Ectodermal cell (in vitro differentiated cells): ENCODE measurements around the gene UNC13A.

Experiments used
- H3K27ac ChIP-seq: 2 replicates; pipeline ENCODE4 v1.7.0; 2013; ENCODE audit warnings: mild to moderate bottlenecking, low read depth, low read length; ENCODE audit not compliant: insufficient read depth, poor library complexity, severe bottlenecking
- H3K27me3 ChIP-seq: 2 replicates; pipeline ENCODE4 v1.7.0; 2013; ENCODE audit warnings: mild to moderate bottlenecking, low read length; ENCODE audit not compliant: insufficient read depth, control insufficient read depth, poor library complexity, severe bottlenecking
- H3K36me3 ChIP-seq: one replicate; pipeline ENCODE4 v1.7.0; 2013; ENCODE audit warnings: low read length; ENCODE audit not compliant: control insufficient read depth, insufficient read depth
- H3K4me1 ChIP-seq: one replicate; pipeline ENCODE4 v1.7.0; 2013; ENCODE audit warnings: low read length; ENCODE audit not compliant: control insufficient read depth, insufficient read depth
- H3K4me3 ChIP-seq: 2 replicates; pipeline ENCODE4 v1.7.0; 2013; ENCODE audit warnings: low read depth, low read length, control low read depth; ENCODE audit not compliant: insufficient read depth
- H3K9me3 ChIP-seq: 2 replicates; pipeline ENCODE4 v1.7.0; 2013; ENCODE audit warnings: mild to moderate bottlenecking, low read length, moderate library complexity; ENCODE audit not compliant: control insufficient read depth
- WGBS, 2 experiments: methylation state at CpG; one replicate each; pipeline ENCODE4 v1.1.7; 2013; ENCODE audit warnings: missing lambda C conversion rate in 2 of 2; 5-methylcytosine and 5-hydroxymethylcytosine counted together

The UNC13A gene

DNA sequence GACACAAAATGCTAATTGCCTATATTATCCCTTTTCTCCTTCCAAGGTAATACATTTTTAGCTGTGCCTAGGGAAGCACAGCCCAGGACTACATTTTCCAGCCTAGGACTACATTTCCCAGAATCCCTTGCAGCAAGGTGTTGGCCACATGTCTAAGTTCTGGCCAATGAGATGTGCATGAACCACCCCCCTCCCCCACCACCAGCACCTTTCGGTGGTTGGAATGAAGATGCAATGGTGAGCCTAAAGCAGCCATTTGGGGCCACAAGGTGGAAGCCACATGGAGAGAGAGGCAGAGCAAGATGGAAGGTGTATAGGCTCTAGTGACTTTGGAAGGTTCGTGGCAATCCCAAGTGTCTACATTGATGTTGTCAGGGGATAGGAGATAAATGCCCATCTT lies 16.2 kb downstream of the UNC13A start:
- no peaks in the 10 kb centered on the region for H3K36me3 ChIP-seq
- no peaks in the 10 kb centered on the region for H3K9me3 ChIP-seq
- H3K4me1 ChIP-seq, result no peaks in the 10 kb centered on the region
- WGBS, 2 experiments, result 75 to 90% methylated on average over 2 of the region's 2 CpGs
- no peak overlapping the region for H3K27ac ChIP-seq
- H3K27me3 ChIP-seq, result no peaks in the 10 kb centered on the region
- H3K4me3 ChIP-seq, result no peak overlapping the region

DNA sequence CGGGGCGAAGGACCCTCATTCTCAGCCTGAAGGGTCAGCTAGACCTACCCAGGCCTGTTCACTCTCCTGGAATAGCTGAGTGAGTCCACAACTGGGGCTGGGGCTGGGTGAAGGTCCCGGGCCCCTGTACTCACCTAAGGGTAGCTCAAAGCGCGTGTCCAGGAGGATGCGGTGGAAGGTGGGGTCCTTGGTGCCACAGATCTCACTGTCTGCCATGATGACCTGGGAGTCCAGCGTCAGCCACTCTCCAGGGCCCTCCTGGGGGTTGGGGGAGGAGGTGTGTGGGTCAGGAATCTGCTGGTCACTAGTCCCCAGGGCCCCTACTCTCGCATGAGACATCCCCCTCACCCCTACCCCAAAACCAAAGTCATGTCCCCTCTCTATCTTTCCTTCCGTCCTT lies 18.7 kb downstream of the UNC13A start:
- WGBS, 2 experiments, result 93 to 94% methylated on average over 9 of the region's 9 CpGs

DNA sequence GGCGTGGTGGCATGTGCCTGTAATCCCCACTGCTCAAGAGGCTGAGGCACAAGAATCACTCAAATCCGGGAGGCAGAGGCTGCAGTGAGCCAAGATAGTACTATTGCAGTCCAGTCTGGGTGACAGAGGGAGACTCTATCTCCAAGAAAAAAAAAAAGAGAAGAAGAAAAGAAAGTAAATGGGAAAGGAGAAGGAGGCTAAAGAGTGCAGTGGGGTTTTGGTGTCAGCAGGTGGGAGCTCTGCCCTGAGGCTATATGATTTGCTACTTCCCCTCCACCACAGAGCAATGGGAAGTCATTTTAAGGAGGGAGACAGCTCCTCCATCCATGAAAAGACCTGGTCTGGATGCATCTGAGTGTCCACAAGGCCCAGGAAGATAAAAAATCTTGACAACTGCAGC lies 23.1 kb downstream of the UNC13A start:
- no peaks in the 10 kb centered on the region for H3K27me3 ChIP-seq
- no peaks in the 10 kb centered on the region for H3K36me3 ChIP-seq
- H3K9me3 ChIP-seq, result peaks cover 2% of the 10 kb centered on the region
- no peak overlapping the region for H3K4me3 ChIP-seq
- H3K4me1 ChIP-seq, result no peaks in the 10 kb centered on the region
- H3K27ac ChIP-seq, result no peak overlapping the region
- 88 to 95% methylated on average over 2 of the region's 2 CpGs for WGBS, 2 experiments

More for the DNA sequence above, 18.7 kb downstream of the UNC13A start:
- no peak overlapping the region for H3K4me3 ChIP-seq
- H3K9me3 ChIP-seq, result peaks cover 1% of the 10 kb centered on the region
- H3K36me3 ChIP-seq, result no peaks in the 10 kb centered on the region
- H3K27me3 ChIP-seq, result no peaks in the 10 kb centered on the region
- no peak overlapping the region for H3K27ac ChIP-seq
- H3K4me1 ChIP-seq, result no peaks in the 10 kb centered on the region

DNA sequence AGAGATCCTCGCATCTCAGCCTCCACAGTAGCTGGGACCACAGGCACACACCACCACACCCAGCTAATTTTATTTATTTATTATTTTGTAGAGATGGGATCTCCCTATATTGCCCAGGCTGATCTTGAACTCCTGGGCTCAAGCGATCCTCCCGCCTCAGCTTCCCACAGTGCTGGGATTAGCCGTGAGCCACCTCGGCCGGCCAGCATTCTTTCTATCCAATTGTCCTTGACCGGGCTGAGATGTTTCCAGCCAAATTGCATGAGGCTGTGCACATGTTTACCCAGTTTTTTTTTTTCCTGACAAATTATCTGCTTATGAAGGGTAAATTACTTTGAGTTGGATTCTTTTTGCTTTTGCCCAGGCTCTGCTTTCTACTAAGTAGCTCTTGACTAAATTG lies 28.2 kb downstream of the UNC13A start:
- Histone ChIP-seq H3K4me3 (no peak overlapping the region), H3K27me3 (no peaks in the 10 kb centered on the region), H3K9me3 (peaks cover 2% of the 10 kb centered on the region), H3K36me3 (no peaks in the 10 kb centered on the region), H3K4me1 (no peaks in the 10 kb centered on the region), H3K27ac (no peak overlapping the region)
- WGBS, 2 experiments, result 90 to 93% methylated on average over 7 of the region's 7 CpGs

DNA sequence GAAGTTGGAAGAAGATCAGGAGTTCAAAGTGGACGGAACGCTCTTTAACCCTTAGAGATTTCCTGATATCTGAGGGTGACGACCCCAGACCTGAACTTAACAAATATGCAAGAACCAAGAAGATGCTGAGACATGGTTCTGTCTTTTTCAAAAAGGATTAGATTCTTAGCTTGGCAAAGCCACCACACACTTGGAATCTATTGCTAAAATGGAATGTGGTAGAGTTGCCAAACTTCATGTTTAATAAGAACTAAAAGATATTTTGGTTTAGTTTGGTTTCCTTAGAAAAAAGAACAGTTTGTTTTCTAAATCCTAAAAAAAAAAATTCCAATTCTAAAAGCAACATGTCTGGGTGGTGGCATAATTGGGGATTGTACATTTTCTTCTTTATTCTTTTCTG lies 29.5 kb downstream of the UNC13A start:
- H3K4me1 ChIP-seq, result no peaks in the 10 kb centered on the region
- no peak overlapping the region for H3K4me3 ChIP-seq
- no peaks in the 10 kb centered on the region for H3K9me3 ChIP-seq
- H3K27me3 ChIP-seq, result no peaks in the 10 kb centered on the region
- H3K36me3 ChIP-seq, result no peaks in the 10 kb centered on the region
- WGBS, 2 experiments, result 79 to 82% methylated on average over 3 of the region's 3 CpGs
- no peak overlapping the region for H3K27ac ChIP-seq

DNA sequence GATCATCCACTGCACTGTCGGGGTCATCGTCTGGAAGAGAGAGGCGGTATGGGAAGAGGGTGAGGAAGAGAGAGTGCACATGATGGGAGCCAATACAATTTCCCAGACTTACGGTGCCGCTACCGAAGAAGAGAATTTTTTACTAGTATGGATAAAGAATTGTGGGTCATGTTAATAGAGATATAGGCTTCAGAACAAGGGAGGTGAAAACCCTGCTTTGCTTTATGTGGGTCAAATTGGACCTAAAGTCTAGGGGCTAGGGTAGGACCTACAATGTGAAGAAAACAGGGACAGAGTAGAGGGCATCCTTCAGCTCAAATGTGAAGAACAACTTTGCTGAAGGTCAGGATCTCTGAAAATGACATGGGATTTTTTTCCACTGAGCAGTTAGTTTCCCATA lies 29.9 kb downstream of the UNC13A start:
- Histone ChIP-seq H3K27ac (no peak overlapping the region), H3K36me3 (no peaks in the 10 kb centered on the region), H3K9me3 (no peaks in the 10 kb centered on the region), H3K4me3 (no peak overlapping the region), H3K27me3 (no peaks in the 10 kb centered on the region), H3K4me1 (no peaks in the 10 kb centered on the region)
- 80 to 81% methylated on average over 6 of the region's 6 CpGs for WGBS, 2 experiments

DNA sequence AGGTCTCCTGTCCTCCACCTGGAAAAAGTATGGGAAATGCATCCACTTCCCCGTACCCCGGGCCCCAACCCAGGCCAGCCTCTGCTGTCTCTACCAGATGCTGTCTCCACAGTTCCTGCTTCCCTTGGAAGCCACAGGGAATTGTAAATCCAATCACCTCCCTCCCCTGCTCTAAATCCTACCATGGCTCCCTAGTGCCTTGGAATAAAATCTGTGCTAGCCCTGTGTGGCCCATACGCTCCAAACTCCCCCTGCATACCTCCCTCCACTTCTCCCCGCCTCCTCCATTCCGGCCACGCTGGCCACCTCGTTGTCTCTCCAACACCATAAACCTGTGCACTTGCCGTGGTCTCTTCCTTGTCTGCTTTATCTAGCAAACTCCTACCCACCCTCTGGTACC lies 31.2 kb downstream of the UNC13A start:
- no peaks in the 10 kb centered on the region for H3K9me3 ChIP-seq
- 85 to 88% methylated on average over 8 of the region's 8 CpGs for WGBS, 2 experiments
- no peak overlapping the region for H3K27ac ChIP-seq
- H3K4me1 ChIP-seq, result no peaks in the 10 kb centered on the region
- no peaks in the 10 kb centered on the region for H3K27me3 ChIP-seq
- no peak overlapping the region for H3K4me3 ChIP-seq
- H3K36me3 ChIP-seq, result no peaks in the 10 kb centered on the region

DNA sequence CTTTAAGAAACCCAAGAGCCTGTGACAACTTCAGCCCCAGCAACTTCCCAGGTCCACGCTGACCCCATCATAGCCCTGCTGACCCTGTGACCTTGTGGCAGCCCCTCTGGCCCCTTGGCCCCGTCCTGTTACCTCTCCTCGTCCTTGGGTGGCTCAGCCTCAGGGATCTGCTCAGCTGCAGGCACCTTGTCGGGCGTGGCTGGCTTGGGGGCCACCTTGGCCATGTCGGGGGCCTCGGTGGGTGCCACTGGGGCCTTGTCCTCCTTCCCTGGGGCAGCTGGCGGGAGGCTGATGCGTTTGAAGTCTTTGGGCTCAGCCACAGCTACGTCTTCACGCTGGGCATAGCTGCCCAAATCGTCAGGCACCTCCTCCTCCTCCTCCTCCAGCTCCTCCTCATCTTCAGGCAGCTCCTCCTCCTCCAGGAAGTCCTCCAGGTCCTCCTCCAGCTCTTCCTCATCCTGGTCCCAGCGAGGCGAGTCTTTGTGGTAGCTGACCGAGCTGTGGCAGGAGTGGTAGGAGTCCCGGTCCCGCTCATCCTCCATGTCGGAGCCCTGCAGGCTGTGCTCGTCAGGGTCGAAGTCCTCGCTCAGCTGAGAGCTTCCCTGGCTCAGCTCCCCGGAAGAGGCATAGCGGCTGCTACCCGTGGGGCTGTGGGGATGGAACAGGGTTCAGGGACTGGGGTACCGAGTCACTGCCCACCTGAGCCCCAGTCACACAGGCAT lies 32.2 kb downstream of the UNC13A start:
- Histone ChIP-seq H3K27ac (no peak overlapping the region), H3K4me3 (no peak overlapping the region), H3K4me1 (no peaks in the 10 kb centered on the region), H3K9me3 (no peaks in the 10 kb centered on the region), H3K36me3 (no peaks in the 10 kb centered on the region), H3K27me3 (no peaks in the 10 kb centered on the region)
- 92 to 93% methylated on average over 25 of the region's 25 CpGs for WGBS, 2 experiments

DNA sequence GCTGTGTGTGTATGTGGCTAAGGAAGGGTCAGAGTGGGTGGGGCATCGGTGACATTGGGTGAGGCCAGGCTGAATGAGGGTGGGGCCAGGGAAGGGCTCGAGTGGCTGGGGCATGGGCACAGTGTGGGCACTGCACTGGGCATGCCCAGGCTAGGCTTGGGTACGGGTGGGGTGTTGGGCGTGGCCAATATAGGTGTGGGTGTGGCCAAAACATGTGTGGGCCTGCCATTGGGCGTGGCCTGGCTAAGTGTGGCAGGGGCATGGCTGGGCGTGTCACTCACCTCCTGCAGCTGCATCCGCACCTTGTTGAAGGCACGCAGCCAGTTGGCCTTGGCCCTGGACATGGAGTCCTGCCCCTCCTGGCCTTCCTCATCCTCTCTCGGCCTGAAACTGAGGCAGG lies 33.2 kb downstream of the UNC13A start:
- 86 to 91% methylated on average over 9 of the region's 9 CpGs for WGBS, 2 experiments

DNA sequence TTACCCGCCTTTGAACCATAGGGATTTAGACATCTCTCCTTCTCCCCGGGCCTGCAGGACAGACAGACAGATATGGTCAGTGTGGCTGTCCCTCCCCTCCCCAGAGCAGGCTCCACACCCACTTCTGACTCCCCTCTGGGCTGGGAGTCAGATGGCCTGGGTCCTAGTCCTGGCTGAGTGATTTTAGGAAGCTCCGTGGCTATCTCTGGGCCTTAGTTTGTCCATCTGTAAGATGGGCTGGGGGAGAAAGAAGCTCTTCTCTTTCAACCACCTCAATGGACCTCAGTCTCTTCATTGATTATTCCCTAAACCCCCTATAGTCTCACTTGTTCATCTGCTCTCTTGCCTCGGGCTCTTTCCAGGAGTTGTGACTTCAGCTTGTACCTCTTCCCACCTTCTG lies 35.5 kb downstream of the UNC13A start:
- Histone ChIP-seq H3K36me3 (no peaks in the 10 kb centered on the region), H3K27me3 (no peaks in the 10 kb centered on the region), H3K4me3 (no peak overlapping the region), H3K27ac (no peak overlapping the region), H3K4me1 (no peaks in the 10 kb centered on the region), H3K9me3 (no peaks in the 10 kb centered on the region)
- 88 to 92% methylated on average over 4 of the region's 4 CpGs for WGBS, 2 experiments

More for the DNA sequence above, 33.2 kb downstream of the UNC13A start:
- H3K27ac ChIP-seq, result no peak overlapping the region
- H3K9me3 ChIP-seq, result no peaks in the 10 kb centered on the region
- no peaks in the 10 kb centered on the region for H3K4me1 ChIP-seq
- H3K27me3 ChIP-seq, result no peaks in the 10 kb centered on the region
- H3K4me3 ChIP-seq, result no peak overlapping the region
- no peaks in the 10 kb centered on the region for H3K36me3 ChIP-seq

DNA sequence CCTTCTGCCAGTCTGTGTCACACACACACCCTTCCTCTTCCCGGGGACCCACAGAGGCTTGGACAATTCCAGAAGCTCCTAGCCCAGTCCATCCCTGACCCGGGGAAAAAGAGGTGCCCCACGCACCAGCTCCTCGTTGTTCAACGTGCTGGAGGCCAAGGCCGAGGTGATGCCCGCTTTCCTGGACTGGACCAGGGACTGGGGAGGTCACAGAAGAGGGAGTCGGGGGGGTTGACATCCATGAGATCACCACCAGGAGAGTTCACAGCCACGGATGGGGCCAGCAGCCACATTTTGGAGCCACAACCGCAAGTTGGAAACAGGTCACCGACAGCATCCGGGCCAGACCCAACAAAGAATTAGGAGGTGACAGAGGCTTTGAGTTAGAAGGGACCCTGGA lies 39.4 kb downstream of the UNC13A start:
- no peaks in the 10 kb centered on the region for H3K27me3 ChIP-seq
- H3K4me1 ChIP-seq, result no peaks in the 10 kb centered on the region
- WGBS, 2 experiments, result 94% methylated on average over 12 of the region's 12 CpGs
- no peak overlapping the region for H3K27ac ChIP-seq
- no peaks in the 10 kb centered on the region for H3K36me3 ChIP-seq
- no peaks in the 10 kb centered on the region for H3K9me3 ChIP-seq
- no peak overlapping the region for H3K4me3 ChIP-seq
